Natural killer cell (primary cell): ENCODE data around the gene C11orf54. TPM values are rescaled to one million over a fixed set of nuclear protein-coding genes. Genes with fewer than 3 reads are reported as not detected.
"Not testable (repeated sequence)": the region's sequence is repeated elsewhere in the genome, so short reads cannot be mapped to it uniquely, and the experiment has no call there.

ENCODE experiments used
- ATAC-seq, 3 donors: fragments of 150-1000 bp in 2 of 3; fragments of 200-7000 bp in 1 of 3; cut with Tn5 transposase; 1 replicate in 1 of 3; 2 replicates in 2 of 3; pipeline ENCODE4 v1.10.0; 2021; ENCODE audit warnings: mild to moderate bottlenecking in 2 of 3, moderate library complexity in 2 of 3
- DNase-seq, 2 donors: peaks; one replicate each; pipeline versions ENCODE4 v3.0.0 to v3.0.0-alpha.2; 2013 to 2021; ENCODE audit warnings: mixed read lengths in 1 of 2
- H3K27ac ChIP-seq: one replicate; pipeline ENCODE4 v1.5.1; 2013; ENCODE audit warnings: mild to moderate bottlenecking, low read length
- H3K27me3 ChIP-seq: one replicate; pipeline ENCODE4 v1.6.1; 2013; ENCODE audit warnings: low read length; ENCODE audit not compliant: control insufficient read depth, insufficient read depth
- H3K36me3 ChIP-seq: one replicate; pipeline ENCODE4 v1.6.1; 2013; ENCODE audit warnings: low read length; ENCODE audit not compliant: control insufficient read depth, insufficient read depth
- H3K4me1 ChIP-seq: one replicate; pipeline ENCODE4 v1.6.1; 2013; ENCODE audit warnings: low read length; ENCODE audit not compliant: control insufficient read depth, insufficient read depth
- H3K4me3 ChIP-seq: one replicate; pipeline ENCODE4 v1.5.1; 2013; ENCODE audit warnings: low read length
- H3K9me3 ChIP-seq: one replicate; pipeline ENCODE4 v1.6.1; 2013; ENCODE audit warnings: low read length; ENCODE audit not compliant: control insufficient read depth, insufficient read depth
- H3K27ac Mint-ChIP-seq, 2 donors: one replicate each; pipeline ENCODE4 v1.8.0; 2022; ENCODE audit warnings: mild to moderate bottlenecking in 2 of 2, mixed read lengths in 2 of 2, moderate library complexity in 1 of 2
- H3K27me3 Mint-ChIP-seq, 2 donors: one replicate each; pipeline ENCODE4 v1.8.0; 2022; ENCODE audit warnings: low read depth in 2 of 2, mixed read lengths in 2 of 2
- H3K36me3 Mint-ChIP-seq: one replicate; pipeline ENCODE4 v1.8.0; 2022; ENCODE audit warnings: mixed read lengths
- H3K4me1 Mint-ChIP-seq, 2 donors: one replicate each; pipeline ENCODE4 v1.8.0; 2022; ENCODE audit warnings: mixed read lengths in 2 of 2
- H3K4me3 Mint-ChIP-seq: one replicate; pipeline ENCODE4 v1.8.0; 2022; ENCODE audit warnings: mild to moderate bottlenecking, moderate library complexity, mixed read lengths
- H3K9me3 Mint-ChIP-seq, 2 donors: one replicate each; pipeline ENCODE4 v1.8.0; 2022; ENCODE audit warnings: mixed read lengths in 2 of 2
- WGBS: methylation state at CpG from one replicate; pipeline ENCODE4 v1.1.7; 2013; ENCODE audit warnings: missing lambda C conversion rate; ENCODE audit not compliant: insufficient coverage; 5-methylcytosine and 5-hydroxymethylcytosine counted together
- intact Hi-C: fragments of 100-400 bp; cut with micrococcal nuclease; formaldehyde crosslinking; loops from one replicate; pipeline ENCODE4 v1.14.2; 2022
- total RNA-seq, 4 donors: library from RNA; stranded (reverse); fragments of 120-200 nt in 1 of 4; gene quantifications; one replicate each; pipeline versions ENCODE4 v1.2.3 to v1.2.4, GENCODE V29; 2013 to 2022
- TF ChIP-seq, protein P1 (sequence below): fragments of 200-600 bp; IDR thresholded peaks from one replicate; pipeline ENCODE4 v1.8.0; 2022; ENCODE audit warnings: antibody characterized with exemption

Gene C11orf54
- total RNA-seq, 3 donors from 2014 or later (not counting 1 experiment from before 2014, with no cell fraction given), result 15.5 to 25.0 (median 22.7) TPM

DNA sequence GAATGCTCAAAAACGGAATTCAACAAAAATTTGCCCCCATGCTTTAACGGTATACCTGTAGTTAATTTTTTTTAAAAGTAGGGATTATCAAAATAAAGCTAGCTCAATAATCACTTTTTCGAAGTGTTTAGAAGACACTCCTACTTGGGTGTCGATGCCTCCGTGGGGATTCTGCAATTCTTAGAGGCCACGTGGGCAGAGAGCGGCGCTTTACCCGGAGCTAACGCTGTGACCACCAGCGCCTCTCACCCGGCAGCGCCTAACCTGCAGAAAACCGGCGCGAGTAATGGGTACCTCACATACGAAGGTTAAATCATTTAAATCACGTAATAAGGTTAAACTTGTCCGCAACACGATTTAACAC lies 760 bp upstream of the C11orf54 start:
- H3K4me1 Mint-ChIP-seq, result peaks cover 63 to 73% of the 10 kb centered on the region in 2 donors
- H3K9me3 Mint-ChIP-seq, result no peaks in the 10 kb centered on the region
- peaks cover 19% of the 10 kb centered on the region for H3K4me1 ChIP-seq

DNA sequence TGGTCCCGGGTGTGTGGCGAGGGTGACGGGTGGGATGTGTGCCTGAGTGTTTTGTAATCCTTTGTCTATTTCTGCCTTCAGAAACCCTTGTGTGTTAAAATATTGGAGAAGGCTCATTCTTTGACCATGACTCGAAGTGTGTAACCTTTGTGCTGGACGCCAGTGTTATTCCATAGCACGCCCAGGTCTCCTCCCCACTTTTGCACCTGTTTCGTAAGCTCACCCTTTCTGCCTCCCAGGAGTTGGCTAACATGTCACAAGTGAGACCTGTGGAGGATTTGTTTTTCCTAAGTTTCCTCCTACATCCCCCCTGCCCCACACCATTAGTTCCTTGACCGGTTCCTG lies 382 bp downstream of the C11orf54 start:
- Histone ChIP-seq H3K36me3 (peaks cover 29% of the 10 kb centered on the region), H3K4me3 (peak overlapping the region; percentile 99), H3K9me3 (no peaks in the 10 kb centered on the region), H3K27ac (peak overlapping the region; percentile 98), H3K4me1 (peaks cover 19% of the 10 kb centered on the region), H3K27me3 (no peaks in the 10 kb centered on the region)
- peaks cover 9% of the 10 kb centered on the region for H3K36me3 Mint-ChIP-seq
- peak in 1 of 2 donors; percentile 19 for DNase-seq
- 0% methylated on average over 5 of the region's 8 CpGs for WGBS
- H3K27ac Mint-ChIP-seq, result peak overlapping the region; percentile 99 to 100
- peak in 2 of 3 donors; percentile 22 to 38 for ATAC-seq
- intact Hi-C loops, result loop anchor here (1.0 to 5.0 kb wide), 3 partner anchors 42 to 385 kb away; partner anchors contain the start of genes CEP295, MED17 and PANX1
- H3K27me3 Mint-ChIP-seq, result no peaks in the 10 kb centered on the region
- H3K4me3 Mint-ChIP-seq, result peak overlapping the region; percentile 98
- no peaks in the 10 kb centered on the region for H3K9me3 Mint-ChIP-seq
- peaks cover 53 to 68% of the 10 kb centered on the region in 2 donors for H3K4me1 Mint-ChIP-seq
- TF ChIP-seq, protein P1, sequence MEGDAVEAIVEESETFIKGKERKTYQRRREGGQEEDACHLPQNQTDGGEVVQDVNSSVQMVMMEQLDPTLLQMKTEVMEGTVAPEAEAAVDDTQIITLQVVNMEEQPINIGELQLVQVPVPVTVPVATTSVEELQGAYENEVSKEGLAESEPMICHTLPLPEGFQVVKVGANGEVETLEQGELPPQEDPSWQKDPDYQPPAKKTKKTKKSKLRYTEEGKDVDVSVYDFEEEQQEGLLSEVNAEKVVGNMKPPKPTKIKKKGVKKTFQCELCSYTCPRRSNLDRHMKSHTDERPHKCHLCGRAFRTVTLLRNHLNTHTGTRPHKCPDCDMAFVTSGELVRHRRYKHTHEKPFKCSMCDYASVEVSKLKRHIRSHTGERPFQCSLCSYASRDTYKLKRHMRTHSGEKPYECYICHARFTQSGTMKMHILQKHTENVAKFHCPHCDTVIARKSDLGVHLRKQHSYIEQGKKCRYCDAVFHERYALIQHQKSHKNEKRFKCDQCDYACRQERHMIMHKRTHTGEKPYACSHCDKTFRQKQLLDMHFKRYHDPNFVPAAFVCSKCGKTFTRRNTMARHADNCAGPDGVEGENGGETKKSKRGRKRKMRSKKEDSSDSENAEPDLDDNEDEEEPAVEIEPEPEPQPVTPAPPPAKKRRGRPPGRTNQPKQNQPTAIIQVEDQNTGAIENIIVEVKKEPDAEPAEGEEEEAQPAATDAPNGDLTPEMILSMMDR, result no peak

More for the DNA sequence above, 760 bp upstream of the C11orf54 start:
- intact Hi-C loops, result loop anchor here (1.0 to 5.0 kb wide), 3 partner anchors 44 to 387 kb away; partner anchors contain the start of genes CEP295, MED17 and PANX1
- DNase-seq, result peak; percentile 61 to 80
- Histone ChIP-seq H3K36me3 (peaks cover 40% of the 10 kb centered on the region), H3K27me3 (no peaks in the 10 kb centered on the region), H3K4me3 (peak overlapping the region; percentile 99), H3K27ac (peak overlapping the region; percentile 98), H3K9me3 (no peaks in the 10 kb centered on the region)
- Mint-ChIP-seq H3K27me3 (no peaks in the 10 kb centered on the region), H3K27ac (peak overlapping the region; percentile 99 to 100), H3K36me3 (peaks cover 21% of the 10 kb centered on the region), H3K4me3 (peak overlapping the region; percentile 98)
- TF ChIP-seq, protein P1, result no peak
- under 1% methylated on average over 18 of the region's 20 CpGs for WGBS
- ATAC-seq, result peak; percentile 51 to 74 (median 62)

DNA sequence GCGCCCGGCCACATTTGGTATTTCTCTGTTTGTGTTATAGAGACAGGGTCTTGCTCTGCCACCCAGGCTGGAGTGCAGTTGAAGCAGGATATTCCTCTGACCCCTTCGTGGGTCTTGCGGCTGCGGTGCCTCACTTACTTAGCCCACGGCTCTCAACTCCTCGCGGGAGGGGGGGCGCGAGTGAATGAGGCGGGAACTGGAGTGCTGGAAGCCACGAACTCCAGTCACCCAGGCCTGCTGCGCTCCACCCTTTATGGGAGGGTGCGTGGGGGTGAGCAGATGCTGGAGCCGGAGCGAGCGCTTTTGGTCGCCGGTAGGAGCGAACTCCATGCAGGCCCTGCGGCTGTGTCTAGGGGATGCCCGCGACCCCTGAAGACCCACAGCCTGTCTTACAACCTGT lies 1.8 kb downstream of the C11orf54 start:
- no peak overlapping the region for H3K27ac ChIP-seq
- no peak for DNase-seq
- H3K4me3 ChIP-seq, result no peak overlapping the region
- Mint-ChIP-seq H3K4me3 (peak overlapping the region; percentile 98), H3K27me3 (no peaks in the 10 kb centered on the region), H3K9me3 (no peaks in the 10 kb centered on the region), H3K36me3 (no peaks in the 10 kb centered on the region), H3K4me1 (peaks cover 40 to 55% of the 10 kb centered on the region in 2 donors), H3K27ac (peak overlapping the region; percentile 51 to 69)
- peaks cover 19% of the 10 kb centered on the region for H3K4me1 ChIP-seq
- intact Hi-C loops, result loop anchor here (5.0 kb wide), 1 partner anchor 384 kb away; the partner anchor contains the start of gene PANX1
- ATAC-seq, result no peak
- 94% methylated on average over 23 of the region's 23 CpGs for WGBS
- H3K36me3 ChIP-seq, result peaks cover 15% of the 10 kb centered on the region
- no peaks in the 10 kb centered on the region for H3K27me3 ChIP-seq
- H3K9me3 ChIP-seq, result no peaks in the 10 kb centered on the region
- TF ChIP-seq, protein P1, result no peak

DNA sequence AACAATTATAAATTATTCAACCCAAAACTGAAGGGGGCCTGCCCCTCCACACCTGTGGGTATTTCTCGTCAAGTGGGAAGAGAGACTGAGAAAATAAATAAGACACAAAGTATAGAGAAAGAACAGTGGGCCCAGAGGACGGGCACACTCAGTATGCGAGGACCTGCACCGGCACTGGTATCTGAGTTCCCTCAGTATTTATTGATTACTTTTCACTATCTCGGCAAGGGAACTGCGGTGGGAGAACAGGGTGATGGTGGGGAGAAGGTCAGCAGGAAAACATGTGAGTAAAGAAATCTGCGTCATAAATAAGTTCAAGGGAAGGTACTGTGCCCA lies 3.2 kb downstream of the C11orf54 start:
- H3K36me3 Mint-ChIP-seq, result no peaks in the 10 kb centered on the region
- H3K27ac ChIP-seq, result no peak overlapping the region
- no peaks in the 10 kb centered on the region for H3K9me3 Mint-ChIP-seq
- TF ChIP-seq, protein P1, result no peak
- no peaks in the 10 kb centered on the region for H3K9me3 ChIP-seq
- H3K27me3 Mint-ChIP-seq, result no peaks in the 10 kb centered on the region
- ATAC-seq (no peak), DNase-seq (no peak)
- H3K27me3 ChIP-seq, result no peaks in the 10 kb centered on the region
- peaks cover 16% of the 10 kb centered on the region for H3K4me1 ChIP-seq
- peak overlapping the region in 1 of 2 donors; percentile 2 for H3K27ac Mint-ChIP-seq
- intact Hi-C loops, result loop anchor here (5.0 kb wide), 1 partner anchor 383 kb away; the partner anchor contains the start of gene PANX1
- H3K4me3 Mint-ChIP-seq, result no peak overlapping the region
- H3K4me3 ChIP-seq, result no peak overlapping the region
- WGBS, result 85% methylated on average over 7 of the region's 7 CpGs
- peaks cover 3% of the 10 kb centered on the region for H3K36me3 ChIP-seq
- H3K4me1 Mint-ChIP-seq, result peaks cover 26 to 42% of the 10 kb centered on the region in 2 donors

DNA sequence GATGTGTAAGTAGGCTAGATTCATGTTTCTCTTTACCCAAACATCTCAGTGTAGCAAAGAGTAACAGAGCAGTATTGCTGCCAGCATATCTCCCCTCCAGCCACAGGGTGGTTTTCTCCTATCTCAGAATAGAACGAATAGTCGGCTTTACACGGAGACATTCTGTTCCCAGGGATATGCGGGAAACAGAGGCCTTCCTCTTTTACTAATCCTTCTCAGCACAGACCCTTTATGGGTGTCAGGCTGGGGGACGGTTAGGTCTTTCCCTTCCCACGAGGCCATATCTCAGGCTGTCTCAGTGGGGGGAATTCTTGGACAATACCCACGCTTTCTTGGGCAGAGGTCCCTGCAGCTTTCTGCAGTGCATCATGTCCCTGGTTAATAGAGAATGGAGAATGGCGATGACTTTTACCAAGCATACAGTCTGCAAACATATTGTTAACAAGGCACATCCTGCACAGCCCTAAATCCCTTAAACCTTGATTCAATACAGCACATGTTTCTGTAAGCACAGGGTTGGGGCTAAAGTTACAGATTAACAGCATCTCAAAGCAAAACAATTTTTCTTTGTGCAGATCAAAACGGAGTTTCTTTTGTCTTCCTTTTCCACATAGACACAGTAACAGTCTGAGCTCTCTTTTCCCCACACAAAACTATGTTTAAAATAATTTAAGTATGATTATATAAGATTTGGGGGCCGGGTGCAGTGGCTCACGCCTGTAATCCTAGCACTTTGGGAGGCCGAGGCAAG lies 3.7 kb downstream of the C11orf54 start:
- H3K36me3 ChIP-seq, H3K4me3 Mint-ChIP-seq, DNase-seq, ATAC-seq, H3K27me3 Mint-ChIP-seq, H3K9me3 ChIP-seq, intact Hi-C loops, H3K27me3 ChIP-seq, H3K36me3 Mint-ChIP-seq, H3K9me3 Mint-ChIP-seq, H3K4me3 ChIP-seq, H3K27ac ChIP-seq: not testable (repeated sequence)
- Mint-ChIP-seq H3K4me1 (peaks cover 21 to 36% of the 10 kb centered on the region in 2 donors), H3K27ac (peak overlapping the region in 1 of 2 donors; percentile 2)
- WGBS, result 77% methylated on average over 9 of the region's 12 CpGs
- H3K4me1 ChIP-seq, result peaks cover 11% of the 10 kb centered on the region
